Caco-2 (cell line): Measurements from ENCODE around the gene RAI1. TPM values are rescaled to one million over a fixed set of nuclear protein-coding genes. Genes with fewer than 3 reads are reported as not detected.

Source experiments
- BruUV-seq: library from RNA; stranded (reverse); fragments of 400-500 nt; replicated peaks from 2 replicates; lab custom pipeline; 2021; lab: Mats Ljungman, UMichigan
- CTCF ChIA-PET: fragments of 300-600 bp; sonication (Branson Sonifier 250); formaldehyde crosslinking; loops from one replicate; lab custom pipeline; 2022; ENCODE audit warnings: antibody characterized with exemption; lab: Charles Lee
- POLR2A ChIA-PET: fragments of 300-600 bp; sonication (Branson Sonifier 250); formaldehyde crosslinking; loops from one replicate; lab custom pipeline; 2022; ENCODE audit warnings: antibody characterized with exemption; lab: Charles Lee
- DNase-seq, 2 experiments: peaks; one replicate each; pipeline versions ENCODE4 v3.0.0 to v3.0.0-alpha.2; 2020 to 2022
- H3K27me3 ChIP-seq: replicated peaks from 2 replicates; pipeline ENCODE4 v1.6.0; 2011; ENCODE audit warnings: low read length; ENCODE audit not compliant: control insufficient read depth, insufficient read depth
- H3K36me3 ChIP-seq: 2 replicates; pipeline ENCODE4 v1.5.1; 2011; ENCODE audit warnings: low read length; ENCODE audit not compliant: control insufficient read depth, insufficient read depth
- H3K4me1 ChIP-seq: fragments of 250-450 bp; sonication (Bioruptor Pico); 2 replicates; pipeline ENCODE4 v1.5.1; 2020; ENCODE audit warnings: mild to moderate bottlenecking
- H3K4me3 ChIP-seq: 2 replicates; pipeline ENCODE4 v1.5.1; 2011; ENCODE audit warnings: low read depth, mild to moderate bottlenecking, control low read depth, low read length
- H3K9me3 ChIP-seq: fragments of 250-450 bp; sonication (Bioruptor Pico); 2 replicates; pipeline ENCODE4 v1.5.1; 2020; ENCODE audit warnings: mild to moderate bottlenecking, moderate library complexity
- H3K27ac Mint-ChIP-seq: one replicate; pipeline ENCODE4 v1.8.0; 2022; ENCODE audit warnings: mixed read lengths; ENCODE audit not compliant: unreplicated experiment
- H3K27me3 Mint-ChIP-seq: one replicate; pipeline ENCODE4 v1.8.0; 2022; ENCODE audit warnings: mixed read lengths; ENCODE audit not compliant: insufficient read depth, unreplicated experiment
- H3K36me3 Mint-ChIP-seq: one replicate; pipeline ENCODE4 v1.8.0; 2022; ENCODE audit warnings: mild to moderate bottlenecking, mixed read lengths; ENCODE audit not compliant: insufficient read depth, unreplicated experiment
- H3K4me1 Mint-ChIP-seq: one replicate; pipeline ENCODE4 v1.8.0; 2022; ENCODE audit warnings: low read depth, mixed read lengths; ENCODE audit not compliant: unreplicated experiment
- H3K4me3 Mint-ChIP-seq: one replicate; pipeline ENCODE4 v1.8.0; 2022; ENCODE audit warnings: mild to moderate bottlenecking, moderate library complexity, mixed read lengths; ENCODE audit not compliant: unreplicated experiment
- H3K9me3 Mint-ChIP-seq: one replicate; pipeline ENCODE4 v1.8.0; 2022; ENCODE audit warnings: mixed read lengths; ENCODE audit not compliant: unreplicated experiment
- intact Hi-C: fragments of 100-400 bp; cut with micrococcal nuclease; formaldehyde crosslinking; loops from one replicate; pipeline ENCODE4 v1.10.0; 2022; ENCODE audit not compliant: unreplicated experiment
- total RNA-seq: library from RNA; stranded (reverse); gene quantifications from 2 replicates; pipeline ENCODE4 v1.2.3, GENCODE V29; 2022
- TF ChIP-seq, protein P1 (sequence below), 2 experiments: fragments of 200-600 bp in 1 of 2; IDR thresholded peaks; 1 replicate in 1 of 2; 2 replicates in 1 of 2; pipeline versions ENCODE4 v1.5.1 to v1.8.0; 2011 to 2022; ENCODE audit warnings: antibody characterized with exemption in 1 of 2, control low read depth in 1 of 2, inconsistent platforms in 1 of 2, low read depth in 1 of 2, low read length in 1 of 2, mild to moderate bottlenecking in 1 of 2, moderate library complexity in 1 of 2; ENCODE audit not compliant: insufficient read depth in 1 of 2, severe bottlenecking in 1 of 2, unreplicated experiment in 1 of 2

The RAI1 gene
- total RNA-seq, 1 experiment from 2014 or later: 44.3 TPM

DNA sequence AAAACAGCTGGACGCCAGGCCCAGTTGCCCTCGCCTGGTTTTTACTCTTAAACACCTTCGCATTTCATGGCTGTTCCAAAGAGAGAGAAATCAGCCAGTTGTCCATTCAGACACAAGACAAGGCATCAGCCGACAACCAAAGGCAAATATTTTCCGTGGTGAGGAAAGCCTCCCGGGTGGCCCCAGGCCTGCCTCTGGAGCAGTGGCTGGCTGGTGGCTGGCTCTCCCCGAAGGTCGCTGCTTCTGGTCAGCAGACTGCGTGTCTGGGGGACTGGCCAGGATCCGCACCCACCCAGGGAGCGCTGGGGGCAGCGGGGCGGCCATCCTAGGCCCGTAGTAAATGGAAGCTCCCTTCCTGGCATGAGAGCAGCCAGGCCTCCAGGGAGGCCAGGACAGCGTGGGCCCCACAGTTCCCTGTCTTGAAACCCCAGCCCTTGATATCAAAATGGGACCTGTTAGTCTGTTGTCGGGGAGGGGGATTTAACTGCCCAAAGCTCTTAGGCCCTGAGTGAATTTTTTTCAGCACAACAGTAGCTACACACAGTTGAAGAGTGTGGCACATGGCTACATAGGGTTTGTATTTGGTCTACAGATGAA, 97.9 kb downstream of the RAI1 start:
- Mint-ChIP-seq H3K36me3 (peaks cover 17% of the 10 kb centered on the region), H3K9me3 (no peaks in the 10 kb centered on the region), H3K27ac (no peak overlapping the region), H3K27me3 (no peaks in the 10 kb centered on the region), H3K4me3 (no peak overlapping the region), H3K4me1 (peaks cover 14% of the 10 kb centered on the region)
- Histone ChIP-seq H3K4me3 (no peak overlapping the region), H3K4me1 (peaks cover 29% of the 10 kb centered on the region), H3K9me3 (no peaks in the 10 kb centered on the region), H3K27me3 (no peaks in the 10 kb centered on the region), H3K36me3 (peaks cover 1% of the 10 kb centered on the region; the same call in 1 of the 2 replicates)
- BruUV-seq: no TSS peak
- intact Hi-C loops: no loop called here
- no peak for DNase-seq
- ChIA-PET POLR2A (no interaction called here), CTCF (no interaction called here)
- TF ChIP-seq, protein P1, sequence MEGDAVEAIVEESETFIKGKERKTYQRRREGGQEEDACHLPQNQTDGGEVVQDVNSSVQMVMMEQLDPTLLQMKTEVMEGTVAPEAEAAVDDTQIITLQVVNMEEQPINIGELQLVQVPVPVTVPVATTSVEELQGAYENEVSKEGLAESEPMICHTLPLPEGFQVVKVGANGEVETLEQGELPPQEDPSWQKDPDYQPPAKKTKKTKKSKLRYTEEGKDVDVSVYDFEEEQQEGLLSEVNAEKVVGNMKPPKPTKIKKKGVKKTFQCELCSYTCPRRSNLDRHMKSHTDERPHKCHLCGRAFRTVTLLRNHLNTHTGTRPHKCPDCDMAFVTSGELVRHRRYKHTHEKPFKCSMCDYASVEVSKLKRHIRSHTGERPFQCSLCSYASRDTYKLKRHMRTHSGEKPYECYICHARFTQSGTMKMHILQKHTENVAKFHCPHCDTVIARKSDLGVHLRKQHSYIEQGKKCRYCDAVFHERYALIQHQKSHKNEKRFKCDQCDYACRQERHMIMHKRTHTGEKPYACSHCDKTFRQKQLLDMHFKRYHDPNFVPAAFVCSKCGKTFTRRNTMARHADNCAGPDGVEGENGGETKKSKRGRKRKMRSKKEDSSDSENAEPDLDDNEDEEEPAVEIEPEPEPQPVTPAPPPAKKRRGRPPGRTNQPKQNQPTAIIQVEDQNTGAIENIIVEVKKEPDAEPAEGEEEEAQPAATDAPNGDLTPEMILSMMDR (IDR thresholded peaks at IDR 0.05; ENCODE audit: insufficient read depth in 1 of 2, low read depth in 1 of 2, low read length in 1 of 2, severe bottlenecking in 1 of 2, unreplicated experiment in 1 of 2): no peak

DNA sequence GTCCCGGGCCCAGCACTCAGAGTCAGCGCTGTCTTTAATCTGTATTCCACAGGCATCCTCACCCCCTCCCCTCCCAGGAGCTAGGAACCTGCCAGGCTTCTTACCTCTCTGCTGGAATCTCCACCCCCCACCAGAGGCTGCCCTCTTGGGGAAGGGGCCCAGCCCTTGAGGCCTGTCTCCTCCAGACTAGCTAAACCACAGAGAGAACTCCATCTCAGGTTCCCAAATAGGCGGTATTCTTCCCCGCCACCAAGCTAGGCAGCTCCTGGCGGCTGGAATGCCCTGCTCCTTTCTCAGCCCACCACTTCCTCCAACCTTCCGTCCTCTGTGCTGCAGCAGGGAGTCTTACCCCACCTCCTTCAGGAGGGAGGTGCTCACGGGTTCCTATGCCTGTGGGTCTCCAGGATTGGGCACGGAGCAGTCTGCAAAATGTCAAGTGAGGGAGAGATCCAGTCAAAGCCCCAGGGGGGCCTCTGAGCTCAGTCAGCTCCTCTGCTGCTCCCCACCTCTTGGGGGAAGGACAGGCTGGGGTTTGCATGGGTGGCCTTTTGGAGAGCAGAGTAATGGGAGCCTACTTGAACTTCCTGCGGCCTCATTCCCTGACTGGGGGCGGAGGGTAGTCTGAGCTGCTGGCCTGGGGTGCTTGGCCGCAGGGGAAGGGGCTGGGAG, 99.8 kb downstream of the RAI1 start:
- DNase-seq: peak in 1 of 2 experiments; percentile 39
- intact Hi-C loops: loop anchor here (5.0 kb wide), 2 partner anchors 99 to 581 kb away; partner anchors contain the start of genes RAI1 and SHMT1
- POLR2A ChIA-PET: no interaction called here
- H3K4me3 Mint-ChIP-seq: peak overlapping the region; percentile 86
- Histone ChIP-seq H3K27me3 (no peaks in the 10 kb centered on the region), H3K4me3 (no peak overlapping the region), H3K36me3 (peaks cover 1% of the 10 kb centered on the region; the same call in 1 of the 2 replicates), H3K4me1 (peaks cover 31% of the 10 kb centered on the region), H3K9me3 (no peaks in the 10 kb centered on the region)
- TF ChIP-seq, protein P1 (IDR thresholded peaks at IDR 0.05; ENCODE audit: insufficient read depth in 1 of 2, low read depth in 1 of 2, low read length in 1 of 2, severe bottlenecking in 1 of 2, unreplicated experiment in 1 of 2): no peak
- no TSS peak for BruUV-seq
- peaks cover 21% of the 10 kb centered on the region for H3K4me1 Mint-ChIP-seq
- no peaks in the 10 kb centered on the region for H3K27me3 Mint-ChIP-seq
- H3K36me3 Mint-ChIP-seq: peaks cover 18% of the 10 kb centered on the region
- H3K27ac Mint-ChIP-seq: peak overlapping the region; percentile 46
- H3K9me3 Mint-ChIP-seq: no peaks in the 10 kb centered on the region
- CTCF ChIA-PET: interaction anchor here (0.7 to 0.8 kb wide), 2 partner anchors 138 to 252 kb away, joined by 3 read pairs; no protein-coding TSS in a partner anchor

DNA sequence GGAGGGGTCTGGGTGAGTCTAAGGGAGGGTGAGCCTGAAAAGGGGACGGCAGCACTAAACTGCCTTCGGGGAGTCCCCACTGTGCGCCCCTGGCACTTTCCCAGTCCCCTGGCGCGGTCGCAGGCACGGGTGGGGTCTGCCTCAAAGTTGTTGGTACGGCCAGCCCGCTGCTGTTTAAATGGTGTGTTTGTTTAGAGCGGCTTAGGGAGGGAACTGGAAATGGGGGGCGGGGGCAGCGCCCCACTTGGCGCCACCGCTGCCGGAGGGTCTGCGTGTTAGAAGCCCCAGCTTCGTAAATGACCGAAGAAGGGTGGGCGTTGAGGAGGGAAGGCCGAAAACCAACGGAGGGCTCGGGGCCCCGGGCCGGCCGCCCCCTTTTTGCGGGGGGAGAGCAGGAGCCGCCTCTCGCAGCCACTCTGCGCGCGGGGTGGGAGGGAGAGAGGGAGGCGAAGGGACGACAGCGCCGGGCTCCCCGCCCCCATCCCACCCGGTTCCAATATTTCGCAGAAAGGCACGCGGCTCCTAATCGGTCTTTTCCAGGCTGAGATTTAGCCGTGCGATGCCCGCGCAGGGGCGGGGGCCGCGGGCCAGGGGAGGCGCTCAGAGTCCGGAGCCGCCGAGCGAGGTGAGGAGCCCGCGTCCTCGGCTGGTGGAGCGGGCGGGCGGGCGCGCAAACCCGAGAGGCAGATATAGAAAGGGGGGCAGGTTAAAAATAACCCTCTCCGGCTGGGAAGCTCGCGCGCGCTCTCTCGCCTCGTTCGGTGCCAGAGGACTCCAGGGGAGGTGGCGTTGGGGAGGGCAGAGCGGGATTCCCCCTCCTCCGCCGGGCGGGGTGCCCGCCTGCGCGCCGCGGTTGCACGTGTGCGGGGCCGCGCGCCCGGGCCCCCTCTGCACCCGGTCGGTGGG, 100.6 kb downstream of the RAI1 start:
- H3K4me1 ChIP-seq: peaks cover 31% of the 10 kb centered on the region
- no peaks in the 10 kb centered on the region for H3K27me3 ChIP-seq
- H3K4me1 Mint-ChIP-seq: peaks cover 26% of the 10 kb centered on the region
- intact Hi-C loops: loop anchor here (5.0 kb wide), 2 partner anchors 100 to 580 kb away; partner anchors contain the start of genes RAI1 and SHMT1
- DNase-seq: peak; percentile 57 to 66
- peaks cover 18% of the 10 kb centered on the region for H3K36me3 Mint-ChIP-seq
- H3K4me3 Mint-ChIP-seq: peak overlapping the region; percentile 86
- H3K36me3 ChIP-seq: peaks cover 1% of the 10 kb centered on the region; the same call in 1 of the 2 replicates
- TF ChIP-seq, protein P1 (IDR thresholded peaks at IDR 0.05; ENCODE audit: insufficient read depth in 1 of 2, low read depth in 1 of 2, low read length in 1 of 2, severe bottlenecking in 1 of 2, unreplicated experiment in 1 of 2): no peak
- POLR2A ChIA-PET: no interaction called here
- H3K9me3 ChIP-seq: no peaks in the 10 kb centered on the region
- peak overlapping the region; percentile 57 for H3K4me3 ChIP-seq
- no peaks in the 10 kb centered on the region for H3K27me3 Mint-ChIP-seq
- peak overlapping the region; percentile 46 for H3K27ac Mint-ChIP-seq
- no TSS peak for BruUV-seq
- no peaks in the 10 kb centered on the region for H3K9me3 Mint-ChIP-seq
- CTCF ChIA-PET: interaction anchor here (0.7 kb wide), 1 partner anchor 251 kb away, joined by 3 read pairs; no protein-coding TSS in a partner anchor
